ENCODE results near the gene PSMB9.

Gene PSMB9

GRCh38 chr6:32889533-32889932 lies 35.5 kb downstream of the PSMB9 start:
- 96% methylated on average over 1 of the region's 1 CpG for WGBS

GRCh38 chr6:32890831-32891230 lies 36.8 kb downstream of the PSMB9 start:
- Histone ChIP-seq H3K4me1 (ENCODE audit: control insufficient read depth, insufficient read depth, low read depth, low read length) (peaks cover 12% of the 10 kb centered on the region), H2BK5ac (ENCODE audit: low read depth, low read length, poor library complexity, severe bottlenecking) (no peak overlapping the region), H4K8ac (ENCODE audit: low read length) (no peak overlapping the region), H3K18ac (ENCODE audit: low read depth in 1 of 2, low read length in 2 of 2) (no peak overlapping the region), H2BK15ac (ENCODE audit: low read depth, poor library complexity, severe bottlenecking) (no peak overlapping the region), H4K91ac (ENCODE audit: low read length) (no peak overlapping the region), H3K79me1 (replicated peaks; ENCODE audit: low read length, poor library complexity, severe bottlenecking) (peaks cover 8% of the 10 kb centered on the region), H3K27me3 (ENCODE audit: control insufficient read depth in 1 of 2, insufficient read depth in 1 of 2, low read length in 2 of 2) (no peaks in the 10 kb centered on the region), H2AK5ac (ENCODE audit: low read length, severe bottlenecking) (no peak overlapping the region), H3K36me3 (ENCODE audit: control insufficient read depth in 1 of 2, insufficient read depth in 2 of 2, low read depth in 1 of 2, low read length in 2 of 2) (no peaks in the 10 kb centered on the region), H3K23ac (ENCODE audit: low read length in 2 of 2) (no peak overlapping the region), H3K4ac (ENCODE audit: low read depth in 1 of 2, low read length in 2 of 2) (no peak overlapping the region), H2BK12ac (ENCODE audit: low read length in 2 of 2) (no peak overlapping the region), H2AFZ (ENCODE audit: low read depth, low read length) (no peak overlapping the region), H3K9ac (ENCODE audit: low read length) (no peak overlapping the region), H3K4me2 (ENCODE audit: low read length, poor library complexity, severe bottlenecking) (no peak overlapping the region), H3K27ac (ENCODE audit: low read length, poor library complexity, severe bottlenecking) (no peak overlapping the region), H3K9me3 (ENCODE audit: control insufficient read depth, low read length) (no peaks in the 10 kb centered on the region), H3K4me3 (ENCODE audit: insufficient read depth in 1 of 2, low read depth in 1 of 2, low read length in 2 of 2) (no peak overlapping the region), H3K14ac (ENCODE audit: low read length in 2 of 2) (no peak overlapping the region), H2BK120ac (ENCODE audit: low read depth, low read length) (no peak overlapping the region)
- WGBS, result no CpG with 5 or more reads among the region's 1 CpG
- no peak for DNase-seq

More at GRCh38 chr6:32889533-32889932, 35.5 kb downstream of the PSMB9 start:
- Histone ChIP-seq H2BK120ac (ENCODE audit: low read depth, low read length) (no peak overlapping the region), H2BK15ac (ENCODE audit: low read depth, poor library complexity, severe bottlenecking) (no peak overlapping the region), H3K36me3 (ENCODE audit: control insufficient read depth in 1 of 2, insufficient read depth in 2 of 2, low read depth in 1 of 2, low read length in 2 of 2) (no peaks in the 10 kb centered on the region), H3K4me1 (ENCODE audit: control insufficient read depth, insufficient read depth, low read depth, low read length) (peaks cover 7% of the 10 kb centered on the region), H2AFZ (ENCODE audit: low read depth, low read length) (no peak overlapping the region), H3K27ac (ENCODE audit: low read length, poor library complexity, severe bottlenecking) (no peak overlapping the region), H3K18ac (ENCODE audit: low read depth in 1 of 2, low read length in 2 of 2) (no peak overlapping the region), H2AK5ac (ENCODE audit: low read length, severe bottlenecking) (no peak overlapping the region), H3K14ac (ENCODE audit: low read length in 2 of 2) (no peak overlapping the region), H3K79me1 (replicated peaks; ENCODE audit: low read length, poor library complexity, severe bottlenecking) (peaks cover 2% of the 10 kb centered on the region), H4K8ac (ENCODE audit: low read length) (no peak overlapping the region), H3K23ac (ENCODE audit: low read length in 2 of 2) (no peak overlapping the region), H3K4ac (ENCODE audit: low read depth in 1 of 2, low read length in 2 of 2) (no peak overlapping the region), H3K9ac (ENCODE audit: low read length) (no peak overlapping the region), H3K4me3 (ENCODE audit: insufficient read depth in 1 of 2, low read depth in 1 of 2, low read length in 2 of 2) (no peak overlapping the region), H3K4me2 (ENCODE audit: low read length, poor library complexity, severe bottlenecking) (no peak overlapping the region), H3K27me3 (ENCODE audit: control insufficient read depth in 1 of 2, insufficient read depth in 1 of 2, low read length in 2 of 2) (no peaks in the 10 kb centered on the region), H4K91ac (ENCODE audit: low read length) (no peak overlapping the region), H2BK12ac (ENCODE audit: low read length in 2 of 2) (no peak overlapping the region), H2BK5ac (ENCODE audit: low read depth, low read length, poor library complexity, severe bottlenecking) (no peak overlapping the region), H3K9me3 (ENCODE audit: control insufficient read depth, low read length) (no peaks in the 10 kb centered on the region)
- DNase-seq, result no peak

DNA sequence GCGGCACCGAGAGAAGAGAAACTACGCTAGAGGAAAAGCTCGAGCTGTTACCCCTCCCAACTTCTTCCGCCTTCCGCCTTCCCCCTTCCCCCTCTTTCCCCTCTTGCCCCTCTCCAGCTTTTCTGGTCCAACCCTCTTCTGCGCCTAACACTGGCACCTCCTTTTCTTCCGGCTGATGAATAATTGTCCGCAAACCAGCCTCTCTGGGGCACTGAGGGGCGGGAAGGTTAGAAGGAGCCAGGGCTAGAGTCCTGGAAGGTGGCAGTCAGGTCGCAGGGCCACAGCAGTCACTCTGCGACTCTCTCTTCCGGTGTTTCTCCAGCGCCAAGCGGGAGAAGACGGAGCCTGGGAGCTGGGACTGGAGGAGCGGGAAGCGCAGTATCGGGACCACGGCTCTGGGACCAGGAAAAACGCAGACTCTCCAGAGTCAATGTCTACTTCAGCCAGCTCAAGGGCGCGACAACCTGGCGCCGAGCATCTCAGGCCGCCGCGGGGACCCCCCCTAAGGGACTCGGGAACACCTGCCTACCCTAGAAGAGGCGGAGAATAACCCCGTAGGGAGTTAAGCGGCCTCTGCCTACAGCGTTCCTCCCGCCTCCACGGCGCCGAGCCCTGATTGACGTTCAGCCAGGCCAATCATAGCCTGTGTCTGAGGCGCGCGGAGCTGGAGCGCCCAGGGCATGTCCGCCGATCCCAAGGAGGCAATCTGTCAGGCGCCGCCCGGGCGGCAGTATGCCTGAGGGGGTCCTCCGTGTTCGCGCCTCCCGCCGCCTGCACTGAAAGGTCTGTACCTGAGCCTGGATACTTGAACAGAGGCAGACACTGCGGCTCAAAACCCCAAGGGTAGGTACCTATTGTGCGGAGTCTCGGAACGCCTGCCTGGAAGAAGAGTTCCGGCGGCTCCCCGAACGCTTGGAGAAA lies 40.4 kb downstream of the PSMB9 start:
- Histone ChIP-seq H3K79me1 (replicated peaks; ENCODE audit: low read length, poor library complexity, severe bottlenecking) (peaks cover 21% of the 10 kb centered on the region), H2BK120ac (ENCODE audit: low read depth, low read length) (peak overlapping the region; percentile 45), H3K4me2 (ENCODE audit: low read length, poor library complexity, severe bottlenecking) (peak overlapping the region; percentile 75), H2AK5ac (ENCODE audit: low read length, severe bottlenecking) (no peak overlapping the region), H3K14ac (ENCODE audit: low read length in 2 of 2) (no peak overlapping the region), H2BK5ac (ENCODE audit: low read depth, low read length, poor library complexity, severe bottlenecking) (peak overlapping the region; percentile 15), H3K27me3 (ENCODE audit: control insufficient read depth in 1 of 2, insufficient read depth in 1 of 2, low read length in 2 of 2) (no peaks in the 10 kb centered on the region), H3K27ac (ENCODE audit: low read length, poor library complexity, severe bottlenecking) (peak overlapping the region; percentile 71), H2AFZ (ENCODE audit: low read depth, low read length) (peak overlapping the region; percentile 84), H3K36me3 (ENCODE audit: control insufficient read depth in 1 of 2, insufficient read depth in 2 of 2, low read depth in 1 of 2, low read length in 2 of 2) (no peaks in the 10 kb centered on the region), H3K4me1 (ENCODE audit: control insufficient read depth, insufficient read depth, low read depth, low read length) (peaks cover 10% of the 10 kb centered on the region), H4K91ac (ENCODE audit: low read length) (no peak overlapping the region), H3K18ac (ENCODE audit: low read depth in 1 of 2, low read length in 2 of 2) (peak overlapping the region; percentile 52 to 77), H3K23ac (ENCODE audit: low read length in 2 of 2) (no peak overlapping the region), H2BK12ac (ENCODE audit: low read length in 2 of 2) (peak overlapping the region in 1 of 2 experiments; percentile 8), H3K9ac (ENCODE audit: low read length) (peak overlapping the region; percentile 73), H3K9me3 (ENCODE audit: control insufficient read depth, low read length) (no peaks in the 10 kb centered on the region), H2BK15ac (ENCODE audit: low read depth, poor library complexity, severe bottlenecking) (no peak overlapping the region), H4K8ac (ENCODE audit: low read length) (peak overlapping the region; percentile 73), H3K4me3 (ENCODE audit: insufficient read depth in 1 of 2, low read depth in 1 of 2, low read length in 2 of 2) (peak overlapping the region; percentile 75 to 96), H3K4ac (ENCODE audit: low read depth in 1 of 2, low read length in 2 of 2) (no peak overlapping the region)
- WGBS, result under 1% methylated on average over 60 of the region's 61 CpGs
- peak; percentile 94 for DNase-seq

DNA sequence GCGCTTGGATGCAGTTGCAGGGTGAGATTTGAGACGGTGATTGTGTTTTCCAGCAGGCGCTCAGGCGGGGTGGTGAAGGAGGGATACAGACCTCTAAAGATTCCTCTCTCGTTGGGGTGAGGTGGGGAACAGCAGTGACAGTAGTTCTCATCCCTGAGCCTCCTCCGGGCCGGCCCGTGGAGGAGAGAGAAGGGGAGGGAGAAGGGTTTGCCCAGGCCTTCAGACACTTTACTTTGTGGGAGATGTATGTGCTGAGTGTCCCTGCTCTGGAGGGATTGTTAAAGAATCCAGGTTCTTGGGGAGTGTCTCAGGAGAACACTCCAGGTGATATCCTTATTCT lies 41.0 kb downstream of the PSMB9 start:
- Histone ChIP-seq H3K9me3 (ENCODE audit: control insufficient read depth, low read length) (no peaks in the 10 kb centered on the region), H3K4me3 (ENCODE audit: insufficient read depth in 1 of 2, low read depth in 1 of 2, low read length in 2 of 2) (peak overlapping the region; percentile 75 to 96), H2AK5ac (ENCODE audit: low read length, severe bottlenecking) (no peak overlapping the region), H3K27ac (ENCODE audit: low read length, poor library complexity, severe bottlenecking) (peak overlapping the region; percentile 45), H2AFZ (ENCODE audit: low read depth, low read length) (peak overlapping the region; percentile 84), H2BK15ac (ENCODE audit: low read depth, poor library complexity, severe bottlenecking) (no peak overlapping the region), H2BK12ac (ENCODE audit: low read length in 2 of 2) (no peak overlapping the region), H3K36me3 (ENCODE audit: control insufficient read depth in 1 of 2, insufficient read depth in 2 of 2, low read depth in 1 of 2, low read length in 2 of 2) (no peaks in the 10 kb centered on the region), H3K23ac (ENCODE audit: low read length in 2 of 2) (no peak overlapping the region), H2BK5ac (ENCODE audit: low read depth, low read length, poor library complexity, severe bottlenecking) (no peak overlapping the region), H3K4me2 (ENCODE audit: low read length, poor library complexity, severe bottlenecking) (peak overlapping the region; percentile 72), H2BK120ac (ENCODE audit: low read depth, low read length) (no peak overlapping the region), H3K27me3 (ENCODE audit: control insufficient read depth in 1 of 2, insufficient read depth in 1 of 2, low read length in 2 of 2) (no peaks in the 10 kb centered on the region), H3K4me1 (ENCODE audit: control insufficient read depth, insufficient read depth, low read depth, low read length) (peaks cover 10% of the 10 kb centered on the region), H3K4ac (ENCODE audit: low read depth in 1 of 2, low read length in 2 of 2) (no peak overlapping the region), H4K91ac (ENCODE audit: low read length) (no peak overlapping the region), H3K18ac (ENCODE audit: low read depth in 1 of 2, low read length in 2 of 2) (no peak overlapping the region), H3K14ac (ENCODE audit: low read length in 2 of 2) (no peak overlapping the region), H4K8ac (ENCODE audit: low read length) (no peak overlapping the region), H3K9ac (ENCODE audit: low read length) (peak overlapping the region; percentile 73), H3K79me1 (replicated peaks; ENCODE audit: low read length, poor library complexity, severe bottlenecking) (peaks cover 21% of the 10 kb centered on the region)
- DNase-seq, result no peak
- under 1% methylated on average over 8 of the region's 8 CpGs for WGBS
